OCI-LY3 (cell line): ENCODE results near the gene GPHN.

Experiments
- H2AFZ ChIP-seq: fragments of 200-600, 300-600 bp; shearing (Covaris generic); 2 replicates; pipeline ENCODE4 v1.6.0; 2014; ENCODE audit warnings: antibody characterized with exemption, low read depth, low read length
- H3K27ac ChIP-seq: fragments of 200-600, 300-600 bp; sonication (generic); 2 replicates; pipeline ENCODE4 v1.5.1; 2014; ENCODE audit warnings: mild to moderate bottlenecking, low read length, moderate library complexity, mixed read lengths
- H3K27me3 ChIP-seq: fragments of 200-600, 300-600 bp; sonication (generic); 2 replicates; pipeline ENCODE4 v1.6.1; 2014; ENCODE audit warnings: low read depth, low read length, mixed read lengths
- H3K36me3 ChIP-seq: fragments of 200-600, 300-600 bp; sonication (generic); replicated peaks from 2 replicates; pipeline ENCODE3; 2014; ENCODE audit warnings: low read depth, low read length, mixed read lengths
- H3K4me1 ChIP-seq: fragments of 300-600, 200-600 bp; sonication (generic); 2 replicates; pipeline ENCODE4 v1.6.1; 2014; ENCODE audit warnings: low read length, mixed read lengths
- H3K4me2 ChIP-seq: fragments of 200-600, 300-600 bp; sonication (generic); 2 replicates; pipeline ENCODE4 v1.6.1; 2014; ENCODE audit warnings: low read length, mixed read lengths
- H3K4me3 ChIP-seq: fragments of 300-600, 200-600 bp; sonication (generic); 2 replicates; pipeline ENCODE4 v1.5.1; 2014; ENCODE audit warnings: antibody characterized with exemption, mild to moderate bottlenecking, low read length, moderate library complexity
- H3K79me2 ChIP-seq: fragments of 300-600, 200-600 bp; shearing (Covaris generic); 2 replicates; pipeline ENCODE4 v1.6.1; 2014; ENCODE audit warnings: mild to moderate bottlenecking, low read length, mixed read lengths
- H3K9ac ChIP-seq: fragments of 300-600, 200-600 bp; shearing (Covaris generic); 2 replicates; pipeline ENCODE4 v1.6.0; 2014; ENCODE audit warnings: mild to moderate bottlenecking, low read length, moderate library complexity
- H3K9me3 ChIP-seq: fragments of 200-600, 300-600 bp; shearing (Covaris generic); 2 replicates; pipeline ENCODE4 v1.6.1; 2014; ENCODE audit warnings: low read length, mixed read lengths; ENCODE audit not compliant: insufficient read depth
- H4K20me1 ChIP-seq: fragments of 200-600, 300-600 bp; sonication (generic); 2 replicates; pipeline ENCODE4 v1.6.1; 2016; ENCODE audit warnings: low read length, mixed read lengths; ENCODE audit not compliant: insufficient read depth
- CTCF ChIP-seq: fragments of 200-600, 300-600 bp; sonication (generic); IDR thresholded peaks from 2 replicates; pipeline ENCODE4 v1.5.1; 2014; ENCODE audit warnings: antibody characterized with exemption, low read length, low read depth
- EZH2phosphoT487 ChIP-seq: fragments of 200-600 bp; shearing (Covaris generic); IDR thresholded peaks from 2 replicates; pipeline ENCODE4 v1.6.1; 2018; ENCODE audit warnings: antibody characterized with exemption, mixed run types, low read depth

Gene GPHN

GRCh38 chr14:66955159-66955558 lies 447.2 kb downstream of the GPHN start:
- Histone ChIP-seq H3K27ac (no peak overlapping the region), H2AFZ (no peak overlapping the region), H3K36me3 (peaks cover 16% of the 10 kb centered on the region), H3K4me1 (no peaks in the 10 kb centered on the region), H3K4me3 (no peak overlapping the region), H3K27me3 (no peaks in the 10 kb centered on the region), H3K9me3 (peaks cover 12% of the 10 kb centered on the region), H4K20me1 (no peaks in the 10 kb centered on the region), H3K9ac (no peak overlapping the region), H3K4me2 (no peak overlapping the region), H3K79me2 (no peaks in the 10 kb centered on the region)
- TF ChIP-seq CTCF (no peak), EZH2phosphoT487 (no peak)

- Histone ChIP-seq H3K4me3 (no peak overlapping the region), H3K36me3 (peaks cover 13% of the 10 kb centered on the region), H3K4me2 (no peak overlapping the region), H3K79me2 (no peaks in the 10 kb centered on the region), H2AFZ (no peak overlapping the region), H3K27ac (no peak overlapping the region), H4K20me1 (no peaks in the 10 kb centered on the region), H3K9me3 (peaks cover 12% of the 10 kb centered on the region), H3K27me3 (no peaks in the 10 kb centered on the region), H3K9ac (no peak overlapping the region), H3K4me1 (no peaks in the 10 kb centered on the region)
- TF ChIP-seq EZH2phosphoT487 (no peak), CTCF (no peak)
Measured at GRCh38 chr14:66959437-66960050, 451.6 kb downstream of the GPHN start.

GRCh38 chr14:66965831-66966230 lies 457.9 kb downstream of the GPHN start:
- H3K79me2 ChIP-seq = no peaks in the 10 kb centered on the region
- H4K20me1 ChIP-seq = no peaks in the 10 kb centered on the region
- H3K9ac ChIP-seq = no peak overlapping the region
- no peak overlapping the region for H3K4me2 ChIP-seq
- H3K4me1 ChIP-seq = no peaks in the 10 kb centered on the region
- H3K36me3 ChIP-seq = no peaks in the 10 kb centered on the region
- H2AFZ ChIP-seq = no peak overlapping the region
- H3K27ac ChIP-seq = no peak overlapping the region
- no peaks in the 10 kb centered on the region for H3K9me3 ChIP-seq
- TF ChIP-seq CTCF = no peak
- no peak for TF ChIP-seq EZH2phosphoT487
- H3K4me3 ChIP-seq = no peak overlapping the region
- no peaks in the 10 kb centered on the region for H3K27me3 ChIP-seq

GRCh38 chr14:66972469-66972868 lies 464.5 kb downstream of the GPHN start:
- Histone ChIP-seq H3K9me3 (no peaks in the 10 kb centered on the region), H3K9ac (no peak overlapping the region), H3K4me1 (no peaks in the 10 kb centered on the region), H4K20me1 (no peaks in the 10 kb centered on the region), H3K27ac (no peak overlapping the region), H3K36me3 (no peaks in the 10 kb centered on the region), H3K79me2 (no peaks in the 10 kb centered on the region), H2AFZ (no peak overlapping the region), H3K4me2 (no peak overlapping the region), H3K27me3 (no peaks in the 10 kb centered on the region), H3K4me3 (no peak overlapping the region)
- TF ChIP-seq EZH2phosphoT487 = no peak
- TF ChIP-seq CTCF = no peak
